Suppressor macrophage treated with lipopolysaccharide for 1 hour (primary cell): ENCODE data around the gene ADGRL1.
A peak's percentile ranks its signal among the peaks of the same experiment; 100 is the strongest.
"Not testable (repeated sequence)": the region's sequence is repeated elsewhere in the genome, so short reads cannot be mapped to it uniquely, and the experiment has no call there.

Experiments used
- DNase-seq, 3 donors: peaks; one replicate each; pipeline ENCODE4 v3.0.0-alpha.2; 2020 to 2022

ADGRL1 gene

DNA sequence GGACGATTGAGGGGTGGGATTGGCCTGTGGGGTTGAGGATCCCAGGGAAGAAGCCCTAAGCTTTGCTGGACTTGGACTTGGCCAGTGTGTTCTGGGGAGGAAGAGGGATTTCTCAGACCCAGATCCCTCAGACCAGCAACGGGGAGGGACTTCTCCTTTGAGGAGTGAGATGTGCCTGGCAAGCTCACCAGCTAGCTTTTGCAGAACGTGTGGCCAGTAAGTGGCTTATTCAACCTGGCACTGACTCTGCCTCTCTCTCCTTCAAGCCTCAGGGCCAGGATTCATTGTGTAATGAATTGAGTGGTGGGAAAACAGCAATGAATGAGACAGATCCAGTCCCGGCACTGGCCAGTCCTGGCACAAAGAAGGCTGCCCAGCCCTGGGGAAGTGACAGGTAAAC, 11.9 kb upstream of the ADGRL1 start:
- DNase-seq = peak in 2 of 3 donors; percentile 30 to 34

DNA sequence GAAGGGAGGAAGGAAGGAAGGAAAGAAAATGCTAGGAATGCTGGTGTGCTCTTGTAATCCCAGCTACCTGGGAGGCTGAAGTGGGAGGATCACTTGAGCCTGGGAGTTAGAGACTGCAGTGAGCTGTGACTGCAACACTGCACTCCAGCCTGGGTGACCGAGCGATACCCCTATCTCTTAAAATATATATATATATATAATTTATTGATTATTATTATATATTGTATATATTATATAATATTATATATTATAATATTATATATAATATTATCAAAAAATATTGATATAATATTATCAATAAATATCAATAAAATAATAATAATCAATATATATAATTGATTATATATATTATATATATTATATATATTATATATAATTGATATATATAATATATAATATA, 8.6 kb upstream of the ADGRL1 start:
- no peak for DNase-seq

DNA sequence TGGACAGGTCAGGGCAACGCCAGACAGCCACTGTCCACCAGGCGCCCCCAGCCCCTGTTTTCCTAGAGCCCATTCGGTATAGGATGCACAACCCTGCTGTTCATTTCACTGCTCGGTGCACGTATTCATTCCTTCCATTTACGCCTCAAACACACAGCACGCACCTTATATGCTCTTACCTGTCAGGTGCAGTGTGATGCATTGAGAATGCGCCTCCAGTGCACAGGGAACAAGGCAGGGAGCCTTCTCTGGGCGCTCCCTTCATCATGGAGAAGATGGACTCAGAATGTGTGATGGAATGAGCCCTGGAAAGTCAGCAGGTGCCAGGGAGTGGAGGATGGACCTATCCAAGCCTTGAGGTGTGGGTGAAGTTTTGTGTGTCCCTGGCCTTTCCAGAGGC, 4.2 kb upstream of the ADGRL1 start:
- not testable (repeated sequence) for DNase-seq

DNA sequence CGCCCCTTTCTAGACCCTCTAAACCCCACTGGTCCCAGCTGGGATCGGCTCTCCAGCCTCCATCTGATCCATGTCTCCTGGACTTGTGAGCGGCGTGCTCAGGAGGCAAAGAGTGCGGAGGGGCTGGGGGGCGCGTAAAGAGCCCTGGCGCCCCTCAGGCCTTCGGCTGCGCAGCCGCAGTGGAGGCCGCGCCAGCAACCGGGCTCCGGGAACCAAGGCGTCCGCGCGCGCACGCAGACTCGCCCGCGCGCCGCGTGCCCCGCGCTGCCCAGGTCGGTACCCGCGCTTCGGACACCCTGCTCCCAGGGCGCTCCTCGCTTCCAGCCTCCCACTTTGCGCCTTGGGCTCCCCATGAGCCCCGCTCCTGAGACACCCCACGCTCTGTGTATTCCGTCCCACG, 3.4 kb upstream of the ADGRL1 start:
- DNase-seq = not testable (repeated sequence)

DNA sequence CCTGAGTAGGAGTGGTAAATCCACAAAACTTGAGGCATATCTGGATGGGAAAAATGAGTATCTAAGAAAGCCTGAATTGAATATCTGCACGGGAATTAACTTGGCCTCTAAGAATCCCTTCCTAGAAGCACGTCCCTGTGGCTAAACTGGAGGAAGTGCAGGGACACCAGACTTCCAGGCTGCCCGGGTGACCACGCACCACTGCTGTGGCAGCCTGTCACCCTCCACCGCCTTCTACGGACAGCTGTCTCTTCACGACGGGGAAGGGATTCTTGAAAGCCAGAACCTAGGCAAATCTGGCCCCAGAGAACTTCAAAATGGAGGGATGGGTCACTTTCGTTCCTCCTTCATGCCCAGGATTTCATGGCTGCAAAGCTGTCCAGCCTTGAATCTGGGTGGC, 2.5 kb upstream of the ADGRL1 start:
- not testable (repeated sequence) for DNase-seq

DNA sequence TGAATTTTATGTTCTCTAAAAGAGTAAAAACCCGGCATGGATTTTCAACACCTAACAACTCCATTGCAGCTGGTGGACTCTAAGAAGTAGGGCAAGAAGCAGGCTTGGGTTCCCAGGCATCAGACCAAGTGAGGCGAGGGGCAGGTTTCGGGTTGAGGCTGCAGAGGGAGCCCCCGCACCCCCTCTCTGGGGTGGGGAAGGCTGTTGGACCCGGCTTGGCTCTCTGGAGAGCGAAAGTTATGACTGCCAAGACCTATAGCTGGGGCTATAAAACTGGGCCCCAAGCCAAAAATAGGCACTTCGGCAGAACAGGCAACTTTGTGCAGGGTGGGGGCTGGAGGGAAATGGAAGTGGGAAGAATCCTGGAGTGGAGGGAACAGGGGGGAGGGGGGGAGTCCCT, 1.8 kb upstream of the ADGRL1 start:
- DNase-seq = not testable (repeated sequence)

DNA sequence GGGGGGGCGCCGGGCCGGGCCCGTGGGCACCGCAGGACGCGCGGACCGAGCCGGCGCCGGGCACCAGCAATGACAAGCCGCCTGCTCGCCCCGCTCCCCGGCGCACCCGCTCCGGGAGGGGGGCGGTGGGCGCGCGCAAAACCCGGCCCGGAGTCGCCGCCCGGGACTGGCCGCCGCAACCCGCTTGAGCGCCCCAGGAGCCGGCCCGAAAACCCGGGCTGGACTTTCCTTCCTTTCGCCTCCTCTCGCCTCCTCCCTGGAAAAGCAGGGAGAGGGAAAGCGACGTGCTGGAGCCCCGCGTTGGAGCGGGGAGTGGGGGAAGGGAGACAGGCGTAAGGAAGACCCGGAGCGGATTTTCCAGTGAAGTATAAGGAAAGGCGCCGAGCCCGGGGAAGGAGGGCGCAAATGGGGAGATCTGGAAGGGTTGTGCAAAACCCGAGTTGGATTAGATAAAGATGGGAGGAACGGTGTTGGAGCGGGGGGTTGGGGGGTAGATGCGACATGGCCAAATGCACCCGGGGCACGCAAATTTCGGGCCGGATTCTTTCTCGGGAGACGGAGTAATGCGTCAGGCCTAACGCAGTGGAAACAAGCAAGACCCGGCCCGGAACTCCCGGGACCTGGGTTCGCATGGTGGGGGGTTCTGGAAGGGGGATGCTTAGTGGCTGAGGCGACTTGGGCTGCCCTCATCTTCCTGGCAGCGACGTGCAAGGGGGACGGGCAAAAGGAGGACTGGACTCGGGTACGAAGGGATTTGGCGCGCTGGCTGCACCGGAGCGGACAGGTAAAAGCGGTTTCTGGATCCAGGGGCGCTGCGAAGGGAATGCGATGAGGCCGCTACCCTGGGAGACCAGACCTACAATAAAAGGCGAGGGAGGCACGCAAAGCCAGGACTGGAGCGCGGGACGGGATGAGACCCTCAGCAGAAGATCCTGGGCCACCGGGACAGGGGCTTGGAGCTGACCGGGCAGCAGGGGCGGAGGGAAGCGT, 1.1 kb upstream of the ADGRL1 start:
- DNase-seq = peak; percentile 72 to 91 (median 76)

DNA sequence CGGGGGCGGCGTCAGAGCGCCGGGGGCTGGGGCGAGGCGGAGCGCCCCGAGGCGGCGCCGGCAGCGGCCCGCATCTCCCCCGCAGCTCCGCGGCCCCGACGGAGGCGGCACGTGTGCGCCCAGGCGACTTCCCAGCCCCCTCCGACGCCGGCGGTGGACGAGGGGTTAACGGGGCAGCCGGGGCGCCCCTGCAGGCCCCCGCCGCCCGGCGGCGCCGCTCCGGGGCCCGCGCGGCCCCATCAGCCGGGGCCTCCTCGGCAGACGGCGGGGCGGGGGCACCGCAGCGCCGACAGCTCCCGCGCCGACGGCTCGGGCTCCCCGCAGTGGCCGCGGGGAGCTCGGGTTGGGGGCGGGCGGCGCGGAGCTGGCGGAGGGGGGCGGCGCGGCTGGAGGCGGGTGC, 339 bp upstream of the ADGRL1 start:
- not testable (repeated sequence) for DNase-seq

DNA sequence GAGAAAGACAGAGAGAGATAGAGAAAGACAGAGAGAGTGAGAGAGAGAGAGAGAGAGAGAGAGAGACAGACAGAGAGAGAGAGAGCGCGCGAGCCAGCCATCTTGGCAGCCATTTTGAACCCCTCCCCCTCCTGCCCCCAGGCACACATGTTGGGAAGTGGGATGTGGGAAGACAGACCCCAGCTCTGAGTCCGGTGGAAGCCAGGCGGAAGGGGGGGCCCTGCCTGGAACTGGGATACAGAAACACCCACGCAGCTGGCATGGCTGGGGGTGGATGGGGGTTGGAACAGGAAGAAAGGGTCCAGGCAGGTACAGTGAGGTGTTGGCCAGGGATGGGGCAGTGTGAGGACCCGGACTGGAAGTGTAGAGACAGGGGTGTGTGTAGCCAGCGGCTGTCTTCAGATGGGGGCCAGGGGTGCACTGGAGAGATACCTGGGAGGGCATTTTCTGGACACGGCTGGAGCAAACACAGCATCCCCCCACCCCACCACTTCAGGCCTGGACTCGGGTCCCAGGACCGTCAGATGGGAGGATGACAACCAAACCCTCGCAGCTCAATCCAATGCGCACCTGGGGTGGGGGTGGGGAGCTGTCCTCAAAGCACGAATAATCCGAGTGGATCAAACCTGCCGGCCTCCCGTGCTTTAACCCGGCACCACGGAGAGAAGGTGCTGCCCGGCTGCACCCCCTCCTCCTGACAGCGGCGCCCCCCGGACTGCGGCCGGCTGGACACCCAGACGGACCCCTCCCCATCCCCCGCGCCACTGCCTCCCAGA, 1.1 kb downstream of the ADGRL1 start:
- DNase-seq = not testable (repeated sequence)

DNA sequence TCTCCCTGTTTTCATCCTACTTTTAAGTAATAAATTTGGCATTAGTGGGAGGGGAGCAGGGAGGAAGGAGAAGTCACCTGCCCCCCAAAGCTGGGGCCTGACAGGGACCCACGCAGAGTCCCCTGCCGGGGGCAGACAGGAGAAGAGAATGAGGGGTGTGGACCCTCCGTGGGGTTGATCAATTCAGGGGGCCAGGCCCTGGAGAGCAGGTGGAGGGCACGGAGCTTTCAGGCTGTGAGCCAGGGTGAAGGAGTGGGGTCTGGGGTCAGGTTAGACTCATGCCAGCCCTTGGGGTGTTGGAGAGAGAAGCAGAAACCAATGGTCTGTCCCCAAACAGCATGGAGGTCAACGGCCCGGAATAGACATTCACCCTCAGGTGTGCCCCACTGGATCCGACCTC, 1.8 kb downstream of the ADGRL1 start:
- DNase-seq = not testable (repeated sequence)

DNA sequence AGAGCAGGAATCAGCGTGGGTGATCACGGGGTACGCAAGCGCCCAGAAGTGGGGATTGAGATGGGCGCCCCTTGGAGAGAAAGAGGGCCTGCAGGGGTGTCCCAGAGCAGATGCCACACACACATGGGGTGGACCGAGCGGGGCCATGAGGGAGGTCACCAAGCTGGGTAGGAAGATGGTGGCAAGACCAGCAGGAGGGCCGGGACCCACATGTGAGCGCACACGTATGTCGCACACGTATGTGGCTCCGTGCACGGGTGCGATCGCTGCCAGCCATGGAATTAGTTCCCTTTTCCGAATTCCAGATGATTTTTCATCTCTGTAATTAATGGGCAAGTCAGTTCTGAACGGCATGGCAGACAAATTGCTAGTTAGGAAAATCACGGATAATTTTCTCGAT, 2.2 kb downstream of the ADGRL1 start:
- DNase-seq = not testable (repeated sequence)

DNA sequence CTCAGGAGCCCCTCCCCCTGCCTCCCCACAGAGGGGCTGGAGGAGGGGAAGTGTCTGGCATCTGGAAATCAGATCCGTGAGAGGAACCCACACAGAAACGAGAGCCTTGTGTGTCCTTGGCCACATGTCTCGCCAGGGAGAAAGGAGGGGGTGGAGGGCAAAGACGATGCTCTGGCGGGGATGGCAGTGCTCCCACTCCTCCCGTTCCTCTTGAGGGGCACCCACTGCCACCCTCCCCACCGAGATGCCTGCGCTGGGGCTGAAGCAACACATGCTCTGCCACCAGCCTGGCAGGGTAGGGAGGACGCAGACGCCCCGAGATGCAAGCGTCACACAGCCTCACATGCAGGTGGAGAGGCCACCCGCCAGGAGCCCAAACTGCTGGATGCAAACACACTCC, 2.8 kb downstream of the ADGRL1 start:
- no peak for DNase-seq

DNA sequence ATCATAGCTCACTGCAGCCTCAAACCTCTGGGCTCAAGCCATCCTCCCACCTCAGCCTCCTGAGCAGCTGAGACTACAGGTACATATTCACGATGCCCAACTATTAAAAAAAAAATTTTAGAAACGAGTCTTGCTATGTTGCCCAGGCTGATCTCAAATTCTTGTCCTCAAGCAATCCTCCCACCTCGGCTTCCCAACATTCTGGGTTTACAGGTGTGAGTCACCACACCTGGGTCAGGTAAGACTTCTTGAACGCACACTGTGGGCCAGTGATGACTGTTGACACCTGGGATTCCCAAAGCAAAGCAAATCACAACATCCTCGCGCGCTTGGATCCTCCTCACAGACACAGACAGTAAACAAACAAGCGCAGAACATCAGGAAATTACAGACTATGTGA, 4.5 kb downstream of the ADGRL1 start:
- not testable (repeated sequence) for DNase-seq

DNA sequence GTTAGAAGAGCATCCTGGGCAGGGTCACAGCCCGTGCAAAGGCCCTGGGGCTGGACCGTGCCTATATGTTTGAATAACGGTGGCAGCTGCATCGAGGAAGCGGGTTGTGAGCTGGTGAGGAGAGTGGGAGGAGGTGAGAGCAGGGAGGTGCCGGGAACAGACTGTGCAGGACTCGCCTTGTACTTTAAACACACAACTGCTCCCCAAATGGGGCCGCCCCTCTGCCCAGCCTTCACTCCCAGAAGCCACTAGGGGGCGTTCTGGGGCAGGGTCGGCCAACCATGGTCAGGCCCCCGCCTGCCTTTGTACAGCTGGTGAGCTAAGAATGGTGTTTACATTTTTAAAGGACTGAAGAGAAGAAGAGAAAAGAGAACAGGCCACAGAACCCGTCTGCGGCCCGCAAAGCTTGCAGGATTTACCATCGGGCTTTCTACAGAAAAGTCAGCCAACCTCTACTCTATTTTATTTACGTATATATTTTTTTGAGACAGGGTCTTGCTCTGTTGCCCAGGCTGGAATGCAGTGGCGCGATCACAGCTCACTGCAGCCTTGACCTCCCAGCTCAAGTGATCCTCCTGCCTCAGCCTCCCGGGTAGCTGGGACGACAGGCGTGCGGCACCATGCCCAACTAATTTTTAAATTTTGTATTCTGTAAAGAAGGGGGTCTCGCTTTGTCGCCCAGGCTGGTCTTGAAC, 5.7 kb downstream of the ADGRL1 start:
- DNase-seq = peak; percentile 43 to 62 (median 53)

DNA sequence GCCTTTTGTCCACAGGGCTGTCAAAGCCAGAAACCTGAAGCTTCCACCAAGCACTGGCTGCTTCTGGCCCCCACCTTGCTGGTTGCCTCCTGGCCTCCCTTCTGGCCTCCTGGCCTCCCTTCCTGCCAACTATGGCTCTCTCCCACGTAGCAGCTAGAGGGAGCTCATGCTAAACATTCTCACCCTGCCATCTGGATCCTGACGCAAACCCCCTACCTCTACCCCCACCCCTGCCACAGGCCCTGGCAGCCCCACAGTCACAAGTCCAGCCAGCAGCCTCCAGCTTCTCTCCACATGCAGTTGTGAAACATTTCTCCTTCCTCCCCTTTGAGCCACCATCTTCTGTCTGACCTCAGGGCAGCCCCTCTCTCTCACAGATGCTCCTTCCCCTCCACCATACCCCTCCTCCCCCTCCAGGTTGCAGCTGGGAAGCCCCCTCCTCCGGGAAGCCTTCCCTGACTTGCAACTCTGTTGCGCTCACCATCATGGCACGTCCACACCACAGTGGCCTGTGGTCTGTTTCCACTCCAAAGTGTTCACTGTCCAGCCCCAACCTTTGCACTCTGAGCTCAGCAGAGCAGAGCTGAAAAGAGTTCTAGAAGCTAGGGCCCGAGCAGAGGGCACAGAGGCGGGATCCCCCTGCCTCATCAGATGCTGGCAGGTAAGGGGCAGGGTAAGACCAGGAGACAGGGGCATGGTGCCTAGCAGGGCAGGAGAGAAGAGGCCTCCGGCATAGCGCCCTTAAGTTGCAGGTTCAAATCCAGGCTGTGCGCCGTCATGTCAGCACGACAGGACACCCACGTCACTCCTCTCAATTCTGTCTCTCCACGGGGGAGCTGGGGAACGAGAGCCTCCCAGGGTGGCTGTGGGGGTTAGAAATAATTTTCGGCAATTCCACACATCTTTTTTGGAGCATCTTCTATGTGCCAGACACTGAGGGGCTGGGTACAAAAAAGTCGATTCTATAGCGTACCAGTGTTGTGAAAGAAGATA, 7.3 kb downstream of the ADGRL1 start:
- DNase-seq = peak in 1 of 3 donors; percentile 23

DNA sequence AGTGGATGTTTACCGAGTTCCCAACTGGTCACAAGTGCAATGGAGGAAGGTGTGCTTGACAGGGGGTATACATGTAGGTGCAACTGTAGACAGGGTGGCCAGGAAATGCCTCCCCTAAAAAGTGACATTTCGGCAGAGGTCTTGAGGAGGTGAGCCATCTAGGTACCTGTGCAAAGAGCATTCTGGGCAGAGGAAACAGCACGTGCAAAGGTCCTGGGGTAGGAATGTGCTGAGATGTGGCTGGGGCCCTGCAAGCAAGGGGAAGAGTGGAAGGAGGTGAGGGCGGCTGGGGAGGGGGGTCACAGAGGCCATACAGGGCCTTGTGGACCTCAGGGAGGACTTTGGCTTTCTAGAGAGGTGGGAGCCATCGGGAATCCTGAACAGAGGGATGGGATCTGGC, 8.1 kb downstream of the ADGRL1 start:
- DNase-seq = no peak

DNA sequence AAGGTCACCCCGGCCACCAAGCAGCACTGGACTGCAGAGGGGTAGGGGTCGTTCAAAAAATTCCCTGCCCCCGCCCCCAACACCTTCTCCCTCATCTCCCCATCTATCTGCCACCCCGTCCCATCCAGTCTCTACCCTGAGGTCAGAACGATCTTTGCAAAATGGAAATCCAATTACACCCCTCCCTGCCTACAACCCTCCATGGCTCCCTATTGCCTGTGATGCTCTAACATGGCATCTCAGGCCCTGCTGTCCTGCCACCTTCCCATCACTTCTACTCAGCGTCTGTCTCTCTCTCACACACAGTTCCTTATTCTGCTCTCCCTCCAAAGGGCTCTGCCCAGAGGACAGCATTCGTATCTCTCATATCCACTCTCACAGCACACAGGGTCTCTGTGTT, 8.7 kb downstream of the ADGRL1 start:
- not testable (repeated sequence) for DNase-seq

DNA sequence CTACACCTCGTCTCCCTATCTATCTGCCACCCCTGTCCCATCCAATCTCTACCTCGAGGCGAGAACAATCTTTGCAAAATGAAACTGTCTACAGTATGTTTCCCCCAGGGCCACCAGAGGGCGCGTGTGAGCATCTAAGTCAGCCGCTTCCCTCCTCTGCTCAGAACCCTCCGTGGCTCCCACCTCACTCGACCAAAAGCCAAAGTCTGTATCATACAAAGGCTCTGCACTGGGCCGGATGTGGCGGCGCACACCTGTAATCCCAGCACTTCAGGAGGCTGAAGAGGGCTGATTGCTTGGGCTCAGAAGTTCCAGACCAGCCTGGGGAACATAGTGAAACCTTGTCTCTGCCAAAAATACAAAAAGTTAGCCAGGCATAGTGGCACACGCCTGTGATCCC, 9.9 kb downstream of the ADGRL1 start:
- DNase-seq = peak; percentile 73 to 88 (median 88)

DNA sequence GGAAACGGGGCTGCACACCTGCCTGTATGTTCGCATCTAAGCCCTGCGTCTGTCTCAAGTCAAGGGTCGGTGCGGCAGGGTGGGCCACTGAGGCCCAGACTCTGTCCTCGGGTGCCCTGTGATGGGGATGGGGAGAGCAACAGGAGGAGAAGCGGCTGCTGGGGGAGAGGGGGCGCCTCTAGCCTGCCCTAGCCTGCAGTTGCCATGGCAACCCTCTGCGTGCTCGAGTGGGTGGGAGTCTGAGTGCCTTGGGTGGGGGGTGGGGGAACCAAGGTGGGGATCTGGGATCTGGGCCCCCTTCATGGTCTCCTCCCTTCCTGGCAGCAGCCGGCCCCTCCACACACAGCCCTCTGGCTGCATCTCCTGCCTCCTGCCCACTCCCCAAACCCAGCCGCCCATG, 10.8 kb downstream of the ADGRL1 start:
- DNase-seq = not testable (repeated sequence)

DNA sequence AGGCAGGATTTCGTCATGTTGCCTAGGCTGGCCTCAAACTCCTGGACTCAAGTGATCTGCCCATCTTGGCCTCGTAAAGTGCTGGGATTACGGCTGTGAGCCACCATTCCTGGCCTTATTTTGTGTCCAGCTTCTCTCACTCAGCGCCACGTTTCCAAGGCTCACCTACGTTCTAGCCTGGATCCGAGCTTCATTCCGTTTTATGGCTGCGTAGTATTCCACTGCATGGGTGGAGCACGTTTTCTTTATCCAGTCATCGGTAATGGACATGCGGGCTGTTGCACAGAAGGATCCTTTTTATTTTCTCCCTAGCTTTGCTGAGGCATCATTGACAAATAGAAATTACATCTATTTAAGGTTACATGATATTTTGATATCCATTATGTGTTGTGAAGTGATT, 16.6 kb downstream of the ADGRL1 start:
- no peak for DNase-seq

DNA sequence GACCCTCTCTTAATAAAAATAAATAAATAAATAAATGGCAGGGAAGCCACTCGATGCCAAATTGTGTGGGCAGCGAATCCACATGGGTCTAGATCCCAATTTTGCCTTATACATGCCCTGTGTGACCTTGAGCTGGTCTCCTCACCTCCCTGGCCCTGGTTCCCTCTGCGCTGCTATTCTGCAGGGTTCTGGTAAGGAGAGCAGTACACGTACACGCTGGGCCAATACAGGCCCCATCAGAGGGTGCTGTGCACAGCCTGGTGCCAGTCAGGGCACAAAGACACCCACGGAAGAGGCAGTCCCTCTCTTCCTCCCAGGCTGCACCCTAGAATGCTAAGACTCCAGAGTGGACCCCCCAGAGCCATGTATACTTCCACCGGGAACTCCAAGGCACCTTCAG, 17.9 kb downstream of the ADGRL1 start:
- DNase-seq = not testable (repeated sequence)

DNA sequence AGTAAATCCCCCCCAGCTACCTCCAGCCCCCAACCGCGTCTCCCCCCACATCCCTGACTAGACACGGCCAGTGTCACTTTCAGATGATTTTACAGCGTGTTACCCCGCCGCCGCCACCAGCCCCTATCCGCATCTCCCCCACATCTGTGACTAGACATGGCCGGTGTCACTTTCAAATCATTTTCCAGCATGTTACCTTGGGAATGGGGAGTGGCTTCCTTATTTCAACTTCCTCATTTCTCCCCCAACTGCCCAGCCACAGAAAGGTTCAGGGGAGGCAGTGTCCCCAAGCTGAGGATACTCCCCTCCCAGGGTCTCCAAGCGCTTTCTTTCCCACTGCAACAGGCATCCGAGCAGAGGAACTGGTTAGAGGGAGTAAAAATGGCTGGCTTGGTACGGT, 18.4 kb downstream of the ADGRL1 start:
- DNase-seq = peak in 1 of 3 donors; percentile 30
